ENCODE measurements around the gene ELL.
"Not testable (repeated sequence)": the region's sequence is repeated elsewhere in the genome, so short reads cannot be mapped to it uniquely, and the experiment has no call there.

The ELL gene

GRCh38 chr19:18529782-18530181, 7.9 kb upstream of the ELL start:
- no peak for DNase-seq

- DNase-seq: no peak
These were observed 4.4 kb upstream of the ELL start for GRCh38 chr19:18526316-18526715.

GRCh38 chr19:18523841-18524240, 2.0 kb upstream of the ELL start:
- no peak for DNase-seq

- not testable (repeated sequence) for DNase-seq
These were observed 1.1 kb upstream of the ELL start for GRCh38 chr19:18522862-18523440.

GRCh38 chr19:18522124-18522861, 423 bp upstream of the ELL start:
- peak; percentile 100 for DNase-seq

- peak; percentile 75 for DNase-seq
These were observed 800 bp downstream of the ELL start for GRCh38 chr19:18520848-18521691.

- DNase-seq: peak; percentile 78
These were observed 1.7 kb downstream of the ELL start for GRCh38 chr19:18519962-18520847.

GRCh38 chr19:18518639-18519038, 3.2 kb downstream of the ELL start:
- no peak for DNase-seq

GRCh38 chr19:18517606-18518005, 4.3 kb downstream of the ELL start:
- no peak for DNase-seq

- DNase-seq: no peak
These were observed 5.9 kb downstream of the ELL start for GRCh38 chr19:18515959-18516358.

GRCh38 chr19:18514800-18515682, 6.8 kb downstream of the ELL start:
- DNase-seq: no peak

- no peak for DNase-seq
These were observed 8.0 kb downstream of the ELL start for GRCh38 chr19:18513868-18514267.

GRCh38 chr19:18510216-18510615, 11.7 kb downstream of the ELL start:
- DNase-seq: no peak

- DNase-seq: no peak
These were observed 13.3 kb downstream of the ELL start for GRCh38 chr19:18508585-18508984.

GRCh38 chr19:18507727-18508440, 14.0 kb downstream of the ELL start:
- no peak for DNase-seq

GRCh38 chr19:18507021-18507726, 14.7 kb downstream of the ELL start:
- DNase-seq: no peak

- DNase-seq: no peak
These were observed 15.6 kb downstream of the ELL start for GRCh38 chr19:18506101-18506930.

- DNase-seq: no peak
These were observed 16.8 kb downstream of the ELL start for GRCh38 chr19:18504886-18505610.

All from RPMI8226 (cell line).